OCI-LY1 (cell line): ENCODE results near the gene SLC1A4.

Experiments
- CTCF ChIP-seq: fragments of 200-600 bp; sonication (generic), shearing (Covaris generic); IDR thresholded peaks from 2 replicates; pipeline ENCODE4 v1.5.1; 2017; ENCODE audit warnings: mild to moderate bottlenecking, antibody characterized with exemption, low read length, moderate library complexity, mixed read lengths
- EZH2 ChIP-seq: fragments of 200-600 bp; sonication (generic), shearing (Covaris generic); IDR thresholded peaks from 2 replicates; pipeline ENCODE4 v1.8.0; 2017; ENCODE audit warnings: borderline replicate concordance, mixed run types, mild to moderate bottlenecking, antibody characterized with exemption, low read length, moderate library complexity, mixed read lengths

GRCh38 chr2:64989982-64990614 is 899 bp downstream of the SLC1A4 start:
- TF ChIP-seq EZH2 (no peak), CTCF (no peak)
